ENCODE results near the gene KCNJ5. TPM values are rescaled to one million over a fixed set of nuclear protein-coding genes. Genes with fewer than 3 reads are reported as not detected.

Gene KCNJ5
- total and polyA plus RNA-seq, 2 experiments from 2014 or later = not detected

- no peak overlapping the region for H2AFZ ChIP-seq
- H3K4me1 ChIP-seq (ENCODE audit: insufficient read depth) = no peaks in the 10 kb centered on the region; the same call in 1 of the 2 replicates
- H3K4me3 ChIP-seq = no peak overlapping the region
- Mint-ChIP-seq H3K9me3 (no peaks in the 10 kb centered on the region; the same call in 2 of the 3 replicates), H3K4me1 (peaks cover 19% of the 10 kb centered on the region; the same call in 2 of the 3 replicates), H3K36me3 (ENCODE audit: low read depth) (no peaks in the 10 kb centered on the region), H3K4me3 (no peak overlapping the region), H3K27ac (no peak overlapping the region), H3K27me3 (ENCODE audit: insufficient read depth, low read depth, poor library complexity) (peaks cover 28% of the 10 kb centered on the region)
- H3F3A ChIP-seq (replicated peaks; ENCODE audit: low read depth) = no peaks in the 10 kb centered on the region
- DNase-seq (ENCODE audit: low spot score) (no peak), ATAC-seq (no peak)
- H3K27ac ChIP-seq (ENCODE audit: low read depth) = no peak overlapping the region
- no peaks in the 10 kb centered on the region; the same call in 1 of the 2 replicates for H3K36me3 ChIP-seq (ENCODE audit: insufficient read depth)
- H3K9me2 ChIP-seq (ENCODE audit: insufficient read depth) = no peaks in the 10 kb centered on the region
- H4K20me1 ChIP-seq (replicated peaks; ENCODE audit: insufficient read depth) = no peaks in the 10 kb centered on the region
- H3K27me3 ChIP-seq (ENCODE audit: insufficient read depth) = peaks cover 22% of the 10 kb centered on the region
- no peak overlapping the region for H3K4me2 ChIP-seq
- TF ChIP-seq ZNF331 (CRISPR knock-in tag; IDR thresholded peaks at IDR 0.05; ENCODE audit: low read depth) = no peak
- no peak for TF ChIP-seq JUNB (IDR thresholded peaks at IDR 0.05; ENCODE audit: unreplicated experiment)
- TF ChIP-seq ETS1 (IDR thresholded peaks at IDR 0.05) = no peak
- no peak for TF ChIP-seq STAT1 (IDR thresholded peaks at IDR 0.05; ENCODE audit: unreplicated experiment)
- TF ChIP-seq CREB1 (CRISPR knock-in tag; IDR thresholded peaks at IDR 0.05; ENCODE audit: low read depth) = no peak
- no peak for TF ChIP-seq REST (IDR thresholded peaks at IDR 0.05; ENCODE audit: unreplicated experiment)
- TF ChIP-seq ZNF114 (CRISPR knock-in tag; IDR thresholded peaks at IDR 0.05) = no peak
- TF ChIP-seq NANOG (IDR thresholded peaks at IDR 0.05; ENCODE audit: borderline replicate concordance) = no peak
- TF ChIP-seq, protein P1, sequence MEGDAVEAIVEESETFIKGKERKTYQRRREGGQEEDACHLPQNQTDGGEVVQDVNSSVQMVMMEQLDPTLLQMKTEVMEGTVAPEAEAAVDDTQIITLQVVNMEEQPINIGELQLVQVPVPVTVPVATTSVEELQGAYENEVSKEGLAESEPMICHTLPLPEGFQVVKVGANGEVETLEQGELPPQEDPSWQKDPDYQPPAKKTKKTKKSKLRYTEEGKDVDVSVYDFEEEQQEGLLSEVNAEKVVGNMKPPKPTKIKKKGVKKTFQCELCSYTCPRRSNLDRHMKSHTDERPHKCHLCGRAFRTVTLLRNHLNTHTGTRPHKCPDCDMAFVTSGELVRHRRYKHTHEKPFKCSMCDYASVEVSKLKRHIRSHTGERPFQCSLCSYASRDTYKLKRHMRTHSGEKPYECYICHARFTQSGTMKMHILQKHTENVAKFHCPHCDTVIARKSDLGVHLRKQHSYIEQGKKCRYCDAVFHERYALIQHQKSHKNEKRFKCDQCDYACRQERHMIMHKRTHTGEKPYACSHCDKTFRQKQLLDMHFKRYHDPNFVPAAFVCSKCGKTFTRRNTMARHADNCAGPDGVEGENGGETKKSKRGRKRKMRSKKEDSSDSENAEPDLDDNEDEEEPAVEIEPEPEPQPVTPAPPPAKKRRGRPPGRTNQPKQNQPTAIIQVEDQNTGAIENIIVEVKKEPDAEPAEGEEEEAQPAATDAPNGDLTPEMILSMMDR (conservative IDR thresholded peaks at IDR 0.05; ENCODE audit: low read depth in 2 of 2) = no peak
- TF ChIP-seq EZH2 (IDR thresholded peaks at IDR 0.05; ENCODE audit: low read depth, unreplicated experiment) = no peak
- TF ChIP-seq ZNF462 (CRISPR knock-in tag; IDR thresholded peaks at IDR 0.05) = no peak
- TF ChIP-seq EZH2phosphoT487 (IDR thresholded peaks at IDR 0.05; ENCODE audit: unreplicated experiment) = no peak
- no peak for TF ChIP-seq POLR2AphosphoS5 (IDR thresholded peaks at IDR 0.05; ENCODE audit: low read depth)
- no peaks in the 10 kb centered on the region for H3K79me2 ChIP-seq (replicated peaks; ENCODE audit: insufficient read depth)
Measured at GRCh38 chr11:128882451-128882850, 8.7 kb upstream of the KCNJ5 start.

All from GM23338 (cell line).